HepG2 (cell line): ENCODE data around the gene DAD1. TPM values are rescaled to one million over a fixed set of nuclear protein-coding genes. Genes with fewer than 3 reads are reported as not detected.

Experiments
- CREB3 ChIP-seq: sonication (generic); formaldehyde crosslinking; IDR thresholded peaks from 2 replicates; pipeline ENCODE4 v1.5.0; 2020; ENCODE audit warnings: missing genetic modification reagents
- ISX ChIP-seq: sonication (generic); formaldehyde crosslinking; conservative IDR thresholded peaks from 2 replicates; pipeline ENCODE4 v1.5.0; 2020; ENCODE audit warnings: missing genetic modification reagents
- MTF2 ChIP-seq: sonication (generic); formaldehyde crosslinking; IDR thresholded peaks from 2 replicates; pipeline ENCODE4 v1.5.0; 2020; ENCODE audit warnings: missing genetic modification reagents, borderline replicate concordance
- NCOA1 ChIP-seq: sonication (generic); formaldehyde crosslinking; IDR thresholded peaks from 2 replicates; pipeline ENCODE4 v1.9.0; 2021; ENCODE audit warnings: missing genetic modification reagents
- POGK ChIP-seq: sonication (generic); formaldehyde crosslinking; conservative IDR thresholded peaks from 2 replicates; pipeline ENCODE4 v1.8.0; 2022; ENCODE audit warnings: mild to moderate bottlenecking, moderate library complexity, missing genetic modification reagents
- TCF12 ChIP-seq, 2 experiments: fragments of 450-650 bp in 1 of 2; sonication (generic) in 1 of 2; formaldehyde crosslinking in 1 of 2; IDR thresholded peaks; 2 replicates each; pipeline versions ENCODE4 v1.6.1 to v1.8.0; 2017 to 2022; ENCODE audit warnings: antibody characterized with exemption in 1 of 2, mild to moderate bottlenecking in 1 of 2, missing genetic modification reagents in 1 of 2, moderate library complexity in 1 of 2
- ZKSCAN5 ChIP-seq: sonication (generic); formaldehyde crosslinking; IDR thresholded peaks from 2 replicates; pipeline ENCODE4 v1.5.1; 2020; ENCODE audit warnings: mild to moderate bottlenecking, missing genetic modification reagents
- ZNF333 ChIP-seq: sonication (generic); formaldehyde crosslinking; IDR thresholded peaks from 2 replicates; pipeline ENCODE4 v1.4.0; 2020; ENCODE audit warnings: mild to moderate bottlenecking, missing genetic modification reagents, borderline replicate concordance
- ZNF414 ChIP-seq: sonication (generic); formaldehyde crosslinking; IDR thresholded peaks from 2 replicates; pipeline ENCODE4 v1.5.0; 2020; ENCODE audit warnings: missing genetic modification reagents
- ZNF503 ChIP-seq: sonication (generic); formaldehyde crosslinking; IDR thresholded peaks from 2 replicates; pipeline ENCODE4 v1.4.0; 2020; ENCODE audit warnings: missing genetic modification reagents
- ZNF512B ChIP-seq: sonication (generic); formaldehyde crosslinking; IDR thresholded peaks from 2 replicates; pipeline ENCODE4 v1.5.1; 2020; ENCODE audit warnings: missing genetic modification reagents, mild to moderate bottlenecking, borderline replicate concordance
- ZNF646 ChIP-seq: sonication (generic); formaldehyde crosslinking; IDR thresholded peaks from 2 replicates; pipeline ENCODE4 v1.9.0; 2021; ENCODE audit warnings: mild to moderate bottlenecking, missing genetic modification reagents
- ZSCAN30 ChIP-seq: sonication (generic); formaldehyde crosslinking; IDR thresholded peaks from 2 replicates; pipeline ENCODE4 v1.5.0; 2020; ENCODE audit warnings: mild to moderate bottlenecking, missing genetic modification reagents
- polyA plus RNA-seq, 8 experiments: library from polyadenylated mRNA; depleted of rRNA in 3 of 8; stranded (reverse) in 7 of 8; unstranded in 1 of 8; fragments of >200 nt; fragmentation: Illumina TruSeq in 4 of 8; extraction: Trizol in 4 of 8; gene quantifications; 2 replicates each; pipeline versions ENCODE4 v1.2.1 to v1.2.3, GENCODE V29; 2011 to 2016; ENCODE audit warnings: low read depth in 4 of 8, missing spikeins in 1 of 8, mixed read lengths in 1 of 8; ENCODE audit not compliant: insufficient read depth in 1 of 8
- total RNA-seq, 5 experiments: library from RNA; depleted of rRNA; stranded (reverse); fragments of >200 nt; fragmentation: Illumina TruSeq; extraction: Trizol; gene quantifications; 2 replicates each; pipeline ENCODE4 v1.2.3, GENCODE V29; 2016; ENCODE audit warnings: low read depth in 1 of 5

Gene DAD1
- total and polyA plus RNA-seq, 2 of the 13 experiments (the other 11 are each of a cell fraction or from before 2014, with no cell fraction given) = 558 to 626 TPM

GRCh38 chr14:22597771-22598098 lies 8.7 kb upstream of the DAD1 start (continued):
- no peak for TF ChIP-seq CREB3
- no peak for TF ChIP-seq ZNF503 (CRISPR knock-in tag)
- peak; percentile 91 for TF ChIP-seq NCOA1 (CRISPR knock-in tag)
- TF ChIP-seq ZSCAN30 (CRISPR knock-in tag) = no peak; the same call in 1 of the 2 replicates
- TF ChIP-seq TCF12 (IDR thresholded peaks at IDR 0.05) = no peak
- no peak for TF ChIP-seq TCF12 (CRISPR knock-in tag; IDR thresholded peaks at IDR 0.05)
- TF ChIP-seq MTF2 (CRISPR knock-in tag) = peak; percentile 32; the same call in 1 of the 2 replicates
- no peak for TF ChIP-seq ISX (CRISPR knock-in tag)
- 0 out of 2 replicates have a peak, but pooled peaks have one; percentile 54 for TF ChIP-seq ZNF414 (CRISPR knock-in tag)
- TF ChIP-seq ZNF333 (CRISPR knock-in tag) = no peak
- TF ChIP-seq POGK (CRISPR knock-in tag) = no peak
- 0 out of 2 replicates have a peak, but pooled peaks have one; percentile 6 for TF ChIP-seq ZNF512B
- TF ChIP-seq ZKSCAN5 = no peak
- no peak for TF ChIP-seq ZNF646 (CRISPR knock-in tag)
